K562 (cell line): ENCODE results near the gene FABP3. TPM values are rescaled to one million over a fixed set of nuclear protein-coding genes. Genes with fewer than 3 reads are reported as not detected.
A peak's percentile ranks its signal among the peaks of the same experiment; 100 is the strongest.

ENCODE experiments used
- ADNP ChIP-seq: fragments of 200-800 bp; sonication (Bioruptor generic); IDR thresholded peaks from 2 replicates; pipeline ENCODE4 v1.6.1; 2016; ENCODE audit warnings: missing genetic modification characterization, missing compliant biosample characterization
- ATF1 ChIP-seq, 2 experiments: fragments of 450-650 bp in 1 of 2; IDR thresholded peaks; 2 replicates each; pipeline ENCODE4 v1.6.1; 2016; ENCODE audit warnings: missing compliant biosample characterization in 1 of 2, missing genetic modification characterization in 1 of 2
- DPF2 ChIP-seq: fragments of 450-650 bp; IDR thresholded peaks from 2 replicates; pipeline ENCODE4 v1.6.1; 2016
- ESRRA ChIP-seq: fragments of 450-650 bp; IDR thresholded peaks from 2 replicates; pipeline ENCODE4 v1.6.1; 2014; ENCODE audit warnings: low read depth, mild to moderate bottlenecking, moderate library complexity, borderline replicate concordance
- EWSR1 ChIP-seq: fragments of 450-650 bp; IDR thresholded peaks from 2 replicates; pipeline ENCODE4 v1.6.1; 2018; ENCODE audit warnings: borderline replicate concordance, mild to moderate bottlenecking, low read depth, moderate library complexity; ENCODE audit not compliant: partially characterized antibody
- FOXK1 ChIP-seq: sonication (generic); formaldehyde crosslinking; IDR thresholded peaks from 2 replicates; pipeline ENCODE4 v1.8.0; 2022; ENCODE audit warnings: missing genetic modification reagents, mild to moderate bottlenecking, borderline replicate concordance
- FUS ChIP-seq: fragments of 200-400 bp; formaldehyde crosslinking; optimal IDR thresholded peaks from 2 replicates; pipeline ENCODE3; 2017; ENCODE audit warnings: low read depth, low read length
- KAT8 ChIP-seq: fragments of 450-650 bp; IDR thresholded peaks from 2 replicates; pipeline ENCODE4 v1.6.1; 2016; ENCODE audit warnings: low read depth, mild to moderate bottlenecking
- KLF6 ChIP-seq: fragments of 250-450 bp; sonication (Bioruptor Pico); IDR thresholded peaks from 2 replicates; pipeline ENCODE4 v1.4.0; 2020; ENCODE audit warnings: mild to moderate bottlenecking, moderate library complexity, borderline replicate concordance
- NFRKB ChIP-seq: fragments of 450-650 bp; IDR thresholded peaks from 2 replicates; pipeline ENCODE4 v1.6.1; 2016; ENCODE audit warnings: low read depth
- NFXL1 ChIP-seq: fragments of 450-650 bp; formaldehyde crosslinking; IDR thresholded peaks from 2 replicates; pipeline ENCODE4 v1.4.0; 2021; ENCODE audit warnings: mild to moderate bottlenecking
- POLR2B ChIP-seq: fragments of 450-650 bp; IDR thresholded peaks from 2 replicates; pipeline ENCODE4 v1.6.1; 2018; ENCODE audit warnings: low read depth; ENCODE audit not compliant: partially characterized antibody
- SNRNP70 ChIP-seq: fragments of 200-400 bp; formaldehyde crosslinking; optimal IDR thresholded peaks from 2 replicates; pipeline ENCODE3; 2017; ENCODE audit warnings: low read depth, low read length
- TOE1 ChIP-seq, 2 experiments: fragments of 450-650 bp in 1 of 2; sonication (generic) in 1 of 2; formaldehyde crosslinking in 1 of 2; IDR thresholded peaks; 2 replicates each; pipeline versions ENCODE4 v1.7.1 to v1.8.0; 2016 to 2022; ENCODE audit warnings: borderline replicate concordance in 2 of 2, mild to moderate bottlenecking in 2 of 2, antibody characterized with exemption in 1 of 2, inconsistent platforms in 1 of 2, low read depth in 1 of 2, missing genetic modification reagents in 1 of 2, moderate library complexity in 1 of 2
- ZFX ChIP-seq: sonication (generic); formaldehyde crosslinking; IDR thresholded peaks from 2 replicates; pipeline ENCODE4 v1.8.0; 2022; ENCODE audit warnings: mild to moderate bottlenecking, missing genetic modification reagents, moderate library complexity
- ZNF583 ChIP-seq: fragments of 250-450 bp; sonication (Bioruptor Pico); IDR thresholded peaks from 2 replicates; pipeline ENCODE4 v1.4.0; 2020
- polyA plus RNA-seq, 8 experiments: library from polyadenylated mRNA; depleted of rRNA in 4 of 8; stranded (reverse) in 5 of 8; unstranded in 3 of 8; fragments of >200 nt; fragmentation: Nextera tagmentation in 2 of 8; fragmentation: Illumina TruSeq in 1 of 8; extraction: Ambion mirVana in 2 of 8; extraction: Trizol in 1 of 8; gene quantifications; 2 replicates each; pipeline versions ENCODE4 v1.2.1 to v1.2.3, GENCODE V29; 2011 to 2014; ENCODE audit warnings: inconsistent platforms in 1 of 8, missing spikeins in 1 of 8
- total RNA-seq, 7 experiments: library from RNA; depleted of rRNA in 6 of 7; stranded (reverse); fragments of >200 nt in 6 of 7; fragmentation: Illumina TruSeq in 2 of 7; extraction: Trizol in 2 of 7; gene quantifications; 2 replicates each; pipeline versions ENCODE4 v1.2.1 to v1.2.3, GENCODE V29; 2011 to 2021; ENCODE audit warnings: low replicate concordance in 1 of 7
- TF ChIP-seq, protein P1 (sequence below): fragments of 250-450 bp; sonication (Bioruptor Pico); IDR thresholded peaks from 2 replicates; pipeline ENCODE4 v1.5.0; 2020; ENCODE audit warnings: mild to moderate bottlenecking, borderline replicate concordance
- TF ChIP-seq, protein P2 (sequence below), 2 experiments: fragments of 450-650 bp in 1 of 2; sonication (generic) in 1 of 2; formaldehyde crosslinking in 1 of 2; IDR thresholded peaks in 1 of 2; conservative IDR thresholded peaks in 1 of 2; 2 replicates each; pipeline versions ENCODE4 v1.6.1 to v1.8.1; 2016 to 2023; ENCODE audit warnings: mild to moderate bottlenecking in 2 of 2, moderate library complexity in 2 of 2, inconsistent platforms in 1 of 2, missing genetic modification reagents in 1 of 2
- TF ChIP-seq, protein P3 (sequence below): sonication (generic); formaldehyde crosslinking; IDR thresholded peaks from 2 replicates; pipeline ENCODE4 v1.8.1; 2023; ENCODE audit warnings: mild to moderate bottlenecking, missing genetic modification reagents
- TF ChIP-seq, protein P4 (sequence below): sonication (generic); formaldehyde crosslinking; IDR thresholded peaks from 2 replicates; pipeline ENCODE4 v1.9.0; 2022; ENCODE audit warnings: mild to moderate bottlenecking, missing genetic modification reagents

FABP3 gene
- total and polyA plus RNA-seq, 9 of the 15 experiments (the other 6 are each of a cell fraction or from before 2014, with no cell fraction given) = 0.22 TPM; not detected in 8

DNA sequence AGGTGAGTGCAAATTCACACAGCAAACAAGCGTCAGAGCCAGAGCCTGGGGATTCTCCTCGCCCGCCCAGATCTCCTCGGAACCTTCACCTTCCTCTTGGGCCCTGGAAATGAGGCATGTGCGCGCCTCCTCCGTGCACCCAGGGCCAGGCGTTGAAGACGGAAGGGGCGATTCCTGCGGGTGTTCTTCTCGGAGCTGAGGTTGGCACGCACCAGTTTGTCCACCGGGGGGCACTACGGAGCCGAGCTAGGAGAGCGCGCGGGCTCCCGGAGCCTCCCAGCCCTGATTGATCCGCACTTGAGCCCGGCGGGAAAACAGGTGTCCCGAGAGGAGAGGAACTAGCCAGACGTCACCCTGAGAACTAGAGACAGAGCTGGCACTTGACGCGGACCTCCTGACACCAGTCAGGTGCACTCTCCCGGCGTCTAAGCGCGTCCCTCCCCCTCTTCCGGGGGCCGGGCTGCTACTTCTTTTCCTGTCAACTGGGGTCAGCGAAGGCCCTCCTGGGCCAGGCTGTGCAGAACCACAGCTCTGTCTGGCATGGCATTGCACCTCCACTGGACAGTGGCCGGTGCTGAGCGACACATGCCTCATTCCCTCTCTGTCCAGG lies 21.8 kb upstream of the FABP3 start (continued):
- TF ChIP-seq ZNF583 (no peak), POLR2B (no peak), EWSR1 (no peak), DPF2 (no peak), TOE1 (IDR thresholded peaks at IDR 0.05; ENCODE audit: borderline replicate concordance) (peak; percentile 56; the same call in 1 of the 2 replicates), TOE1 (CRISPR knock-in tag; IDR thresholded peaks at IDR 0.05; ENCODE audit: borderline replicate concordance, low read depth) (no peak), NFXL1 (CRISPR knock-in tag) (no peak), KLF6 (CRISPR knock-in tag) (no peak), ADNP (tag) (no peak), FUS (no peak), ZFX (no peak), ATF1 (CRISPR knock-in tag; IDR thresholded peaks at IDR 0.05) (no peak), ATF1 (tag; IDR thresholded peaks at IDR 0.05) (peak; percentile 35), SNRNP70 (no peak), ESRRA (peak; percentile 16; the same call in 1 of the 2 replicates), FOXK1 (CRISPR knock-in tag) (no peak), NFRKB (no peak), KAT8 (no peak)
- TF ChIP-seq, protein P1, sequence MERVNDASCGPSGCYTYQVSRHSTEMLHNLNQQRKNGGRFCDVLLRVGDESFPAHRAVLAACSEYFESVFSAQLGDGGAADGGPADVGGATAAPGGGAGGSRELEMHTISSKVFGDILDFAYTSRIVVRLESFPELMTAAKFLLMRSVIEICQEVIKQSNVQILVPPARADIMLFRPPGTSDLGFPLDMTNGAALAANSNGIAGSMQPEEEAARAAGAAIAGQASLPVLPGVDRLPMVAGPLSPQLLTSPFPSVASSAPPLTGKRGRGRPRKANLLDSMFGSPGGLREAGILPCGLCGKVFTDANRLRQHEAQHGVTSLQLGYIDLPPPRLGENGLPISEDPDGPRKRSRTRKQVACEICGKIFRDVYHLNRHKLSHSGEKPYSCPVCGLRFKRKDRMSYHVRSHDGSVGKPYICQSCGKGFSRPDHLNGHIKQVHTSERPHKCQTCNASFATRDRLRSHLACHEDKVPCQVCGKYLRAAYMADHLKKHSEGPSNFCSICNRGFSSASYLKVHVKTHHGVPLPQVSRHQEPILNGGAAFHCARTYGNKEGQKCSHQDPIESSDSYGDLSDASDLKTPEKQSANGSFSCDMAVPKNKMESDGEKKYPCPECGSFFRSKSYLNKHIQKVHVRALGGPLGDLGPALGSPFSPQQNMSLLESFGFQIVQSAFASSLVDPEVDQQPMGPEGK = no peak
- TF ChIP-seq, protein P2, sequence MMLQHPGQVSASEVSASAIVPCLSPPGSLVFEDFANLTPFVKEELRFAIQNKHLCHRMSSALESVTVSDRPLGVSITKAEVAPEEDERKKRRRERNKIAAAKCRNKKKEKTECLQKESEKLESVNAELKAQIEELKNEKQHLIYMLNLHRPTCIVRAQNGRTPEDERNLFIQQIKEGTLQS (IDR thresholded peaks at IDR 0.05) = no peak
- TF ChIP-seq, protein P2 (CRISPR knock-in tag; conservative IDR thresholded peaks at IDR 0.05) = no peak
- TF ChIP-seq, protein P3, sequence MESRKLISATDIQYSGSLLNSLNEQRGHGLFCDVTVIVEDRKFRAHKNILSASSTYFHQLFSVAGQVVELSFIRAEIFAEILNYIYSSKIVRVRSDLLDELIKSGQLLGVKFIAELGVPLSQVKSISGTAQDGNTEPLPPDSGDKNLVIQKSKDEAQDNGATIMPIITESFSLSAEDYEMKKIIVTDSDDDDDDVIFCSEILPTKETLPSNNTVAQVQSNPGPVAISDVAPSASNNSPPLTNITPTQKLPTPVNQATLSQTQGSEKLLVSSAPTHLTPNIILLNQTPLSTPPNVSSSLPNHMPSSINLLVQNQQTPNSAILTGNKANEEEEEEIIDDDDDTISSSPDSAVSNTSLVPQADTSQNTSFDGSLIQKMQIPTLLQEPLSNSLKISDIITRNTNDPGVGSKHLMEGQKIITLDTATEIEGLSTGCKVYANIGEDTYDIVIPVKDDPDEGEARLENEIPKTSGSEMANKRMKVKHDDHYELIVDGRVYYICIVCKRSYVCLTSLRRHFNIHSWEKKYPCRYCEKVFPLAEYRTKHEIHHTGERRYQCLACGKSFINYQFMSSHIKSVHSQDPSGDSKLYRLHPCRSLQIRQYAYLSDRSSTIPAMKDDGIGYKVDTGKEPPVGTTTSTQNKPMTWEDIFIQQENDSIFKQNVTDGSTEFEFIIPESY (CRISPR knock-in tag) = no peak
- TF ChIP-seq, protein P4, sequence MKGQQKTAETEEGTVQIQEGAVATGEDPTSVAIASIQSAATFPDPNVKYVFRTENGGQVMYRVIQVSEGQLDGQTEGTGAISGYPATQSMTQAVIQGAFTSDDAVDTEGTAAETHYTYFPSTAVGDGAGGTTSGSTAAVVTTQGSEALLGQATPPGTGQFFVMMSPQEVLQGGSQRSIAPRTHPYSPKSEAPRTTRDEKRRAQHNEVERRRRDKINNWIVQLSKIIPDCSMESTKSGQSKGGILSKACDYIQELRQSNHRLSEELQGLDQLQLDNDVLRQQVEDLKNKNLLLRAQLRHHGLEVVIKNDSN = no peak
